Measurements from ENCODE around the gene PATZ1. TPM values are rescaled to one million over a fixed set of nuclear protein-coding genes. Genes with fewer than 3 reads are reported as not detected.

The PATZ1 gene
- total RNA-seq, 1 donor from 2014 or later: 15.1 TPM

- peak in 1 of 2 donors; percentile 47 for DNase-seq (ENCODE audit: low read depth in 2 of 2)
Observed at GRCh38 chr22:31284281-31285155, 61.6 kb downstream of the PATZ1 start.

GRCh38 chr22:31282748-31283468, 63.2 kb downstream of the PATZ1 start:
- DNase-seq (ENCODE audit: low read depth in 2 of 2): no peak

- no peak for DNase-seq (ENCODE audit: low read depth in 2 of 2)
Observed at GRCh38 chr22:31281733-31282132, 64.4 kb downstream of the PATZ1 start.

GRCh38 chr22:31279821-31280505, 66.2 kb downstream of the PATZ1 start:
- DNase-seq (ENCODE audit: low read depth in 2 of 2): no peak

GRCh38 chr22:31279327-31279669, 66.8 kb downstream of the PATZ1 start:
- DNase-seq (ENCODE audit: low read depth in 2 of 2): no peak

GRCh38 chr22:31278626-31279326, 67.4 kb downstream of the PATZ1 start:
- no peak for DNase-seq (ENCODE audit: low read depth in 2 of 2)

- no peak for DNase-seq (ENCODE audit: low read depth in 2 of 2)
Observed at GRCh38 chr22:31278151-31278621, 68.0 kb downstream of the PATZ1 start.

- DNase-seq (ENCODE audit: low read depth in 2 of 2): no peak
Observed at GRCh38 chr22:31277741-31278140, 68.4 kb downstream of the PATZ1 start.

- DNase-seq (ENCODE audit: low read depth in 2 of 2): no peak
Observed at GRCh38 chr22:31276426-31277167, 69.5 kb downstream of the PATZ1 start.

Other genes starting within 250 kb of the PATZ1 start
- gene SELENOM, start 238.8 kb downstream of the PATZ1 start, total RNA-seq: 10.3 and 21.8 TPM in 2 replicates
- under 0.01 TPM in 2 replicates for gene INPP5J, start 223.4 kb downstream of the PATZ1 start, total RNA-seq
- gene PLA2G3, start 205.8 kb downstream of the PATZ1 start, total RNA-seq: not detected in 2 replicates
- gene RNF185, start 186.2 kb downstream of the PATZ1 start, total RNA-seq: 23.3 and 30.6 TPM in 2 replicates
- 51.2 and 64.3 TPM in 2 replicates for gene LIMK2, start 134.0 kb downstream of the PATZ1 start, total RNA-seq
- 15.1 and 23.3 TPM in 2 replicates for gene PIK3IP1, start 53.9 kb downstream of the PATZ1 start, total RNA-seq
- 50.0 and 50.1 TPM in 2 replicates for gene DRG1, start 53.3 kb upstream of the PATZ1 start, total RNA-seq
- gene EIF4ENIF1, start 143.5 kb upstream of the PATZ1 start, total RNA-seq: 6.5 and 11.5 TPM in 2 replicates
- gene SFI1, start 150.2 kb upstream of the PATZ1 start, total RNA-seq: 8.5 and 18.1 TPM in 2 replicates

All from lung microvascular endothelial cell (primary cell).